ENCODE measurements around the gene ZNF865.

Gene ZNF865

DNA sequence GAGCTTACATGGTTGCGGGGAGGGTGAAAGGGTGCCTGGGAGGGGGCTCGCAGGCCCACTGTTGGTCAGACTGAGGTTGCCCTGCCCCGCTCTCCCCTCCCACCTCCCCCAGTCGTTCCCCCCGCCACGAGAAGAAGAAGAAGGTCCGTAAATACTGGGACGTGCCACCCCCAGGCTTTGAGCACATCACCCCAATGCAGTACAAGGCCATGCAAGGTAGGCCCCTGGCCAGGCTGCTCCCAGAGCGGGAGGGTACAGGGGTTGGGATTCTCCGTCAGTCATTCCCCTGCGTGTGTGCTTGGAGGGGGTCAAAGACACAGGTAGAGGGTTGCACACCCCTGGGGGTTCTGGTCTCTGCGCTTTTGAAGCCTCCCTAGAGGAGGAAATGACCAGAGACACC is 55.0 kb downstream of the ZNF865 start:
- DNase-seq (ENCODE audit: low spot score), result no peak

DNA sequence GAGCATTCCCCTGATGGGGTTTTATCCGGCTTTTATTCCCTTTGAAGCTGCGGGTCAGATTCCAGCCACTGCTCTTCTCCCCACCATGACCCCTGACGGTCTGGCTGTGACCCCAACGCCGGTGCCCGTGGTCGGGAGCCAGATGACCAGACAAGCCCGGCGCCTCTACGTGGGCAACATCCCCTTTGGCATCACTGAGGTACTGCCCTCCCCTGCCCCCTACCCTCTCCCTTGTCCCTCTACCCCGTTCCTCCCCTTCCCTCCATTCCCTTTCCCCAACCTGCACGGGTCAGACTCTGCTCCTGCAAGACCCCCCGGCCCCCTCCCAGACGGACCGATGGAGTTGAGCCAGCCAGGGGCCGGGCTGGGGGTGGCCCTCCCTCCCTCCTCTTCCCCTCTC is 55.5 kb downstream of the ZNF865 start:
- no peak for DNase-seq (ENCODE audit: low spot score)

DNA sequence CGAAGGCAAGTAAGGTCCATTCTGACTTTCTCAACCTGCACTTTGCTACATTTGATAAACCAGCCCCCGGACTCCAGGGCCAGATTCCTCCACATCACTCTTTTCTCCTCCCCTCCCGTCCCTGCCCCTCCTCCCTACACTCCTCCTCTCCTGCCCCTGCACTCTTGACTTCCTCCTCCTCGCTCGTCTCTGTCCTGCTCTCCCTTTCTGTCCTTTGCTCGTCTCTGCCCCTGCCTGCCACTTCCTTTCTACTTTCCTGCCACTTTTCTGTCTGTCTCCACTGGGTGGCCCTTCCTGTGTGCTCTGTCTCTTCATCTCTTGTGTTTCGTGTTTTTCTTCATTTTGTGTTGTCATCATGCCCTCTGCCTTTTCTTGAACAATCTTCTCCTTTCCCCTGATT is 56.4 kb downstream of the ZNF865 start:
- no peak for DNase-seq (ENCODE audit: low spot score)

DNA sequence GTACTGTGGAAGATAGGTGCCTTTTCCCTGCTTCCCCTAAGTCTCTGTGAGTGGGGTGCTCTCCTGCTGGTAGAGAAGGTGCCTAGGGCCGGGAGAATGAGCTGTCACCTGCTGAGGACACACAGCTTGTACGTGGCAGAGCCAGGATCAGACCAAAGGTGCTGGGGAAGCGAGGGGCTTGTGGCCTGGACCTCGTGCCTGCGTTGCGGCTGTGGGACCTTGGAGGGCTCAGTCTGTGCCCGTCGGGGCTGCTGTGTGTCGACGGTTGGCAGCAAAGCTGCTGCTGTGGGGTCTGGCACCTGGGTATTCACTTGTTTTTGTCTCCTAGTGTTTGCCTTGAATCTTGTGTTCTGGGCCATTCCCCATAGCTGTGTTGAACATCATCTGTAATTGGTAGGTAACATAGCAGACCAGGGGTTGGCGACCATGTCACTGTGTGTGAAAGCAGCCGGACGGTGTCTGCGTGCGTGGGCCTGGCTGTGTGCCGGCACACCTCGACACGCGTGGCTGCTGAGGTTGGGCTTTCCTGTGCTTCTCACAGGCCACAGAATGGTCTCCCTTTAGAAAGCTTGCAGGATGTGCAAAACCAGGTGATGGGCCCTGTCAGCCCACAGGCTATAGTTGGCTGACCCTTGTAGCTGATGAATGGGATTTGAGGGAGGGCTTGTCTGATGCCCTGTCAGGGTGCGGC is 58.5 kb downstream of the ZNF865 start:
- no peak for DNase-seq (ENCODE audit: low spot score)

DNA sequence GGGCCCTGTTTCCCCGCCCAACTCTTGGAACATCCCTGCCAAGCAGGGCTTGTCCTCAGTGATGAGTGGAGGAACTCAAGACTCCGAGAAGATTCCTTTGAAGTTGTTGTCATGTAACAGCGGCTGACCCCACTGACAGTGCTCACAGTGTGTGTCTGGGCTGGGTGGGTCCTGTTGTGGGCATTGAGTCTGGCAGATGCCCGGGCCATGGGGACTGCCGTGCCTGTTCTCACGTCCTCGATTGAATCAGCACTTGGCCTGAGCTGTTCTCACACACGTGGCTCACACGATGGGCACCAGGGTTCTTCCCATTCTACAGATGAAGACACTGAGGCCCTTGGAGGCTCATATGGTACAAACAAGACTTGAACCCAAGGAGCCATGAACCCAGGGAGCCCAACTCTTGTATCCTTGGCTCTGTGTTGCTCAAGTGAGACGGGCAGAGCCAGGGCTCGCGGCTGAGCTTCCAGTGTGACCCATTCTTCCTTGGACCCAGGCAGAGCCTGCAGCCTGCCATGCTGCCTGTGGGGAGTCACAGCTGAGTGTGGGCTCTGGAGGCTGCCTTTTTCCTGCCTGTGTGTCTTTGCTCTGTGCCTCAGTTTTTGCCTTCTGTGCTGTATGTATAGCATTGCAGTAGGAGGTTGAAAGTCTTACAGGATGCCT is 61.0 kb downstream of the ZNF865 start:
- no peak for DNase-seq (ENCODE audit: low spot score)
